A549 (cell line): ENCODE data around the gene MLPH. TPM values are rescaled to one million over a fixed set of nuclear protein-coding genes. Genes with fewer than 3 reads are reported as not detected.

Experiments used
- ATAC-seq, 2 experiments: fragments of 200-7000 bp in 1 of 2; fragments of >200 bp in 1 of 2; cut with Nextera tagmentation in 1 of 2; cut with Tn5 transposase in 1 of 2; 3 replicates each; pipeline versions ENCODE4 v1.8.0 to v1.9.1; 2018 to 2020; ENCODE audit warnings: mild to moderate bottlenecking in 1 of 2, moderate library complexity in 1 of 2
- CTCF ChIA-PET: fragments of 300-600 bp; sonication (Branson Sonifier 250); formaldehyde crosslinking; extraction: SDS; loops from one replicate; lab custom pipeline; 2021; ENCODE audit warnings: antibody characterized with exemption, inconsistent platforms; lab: Yijun Ruan, JAX
- POLR2A ChIA-PET: fragments of 350-600 bp; formaldehyde crosslinking; extraction: SDS; loops from one replicate; lab custom pipeline; 2021; ENCODE audit warnings: antibody characterized with exemption, inconsistent platforms; lab: Yijun Ruan, JAX
- DNase-seq, 2 experiments: peaks; one replicate each; pipeline versions ENCODE4 v3.0.0 to v3.0.0-alpha.2; 2011 to 2016; ENCODE audit warnings: low read depth in 1 of 2, low spot score in 1 of 2
- FAIRE-seq: peaks from 2 replicates; lab custom pipeline; 2011; peaks lifted over from hg19 to GRCh38; lab: Jason Lieb, UNC
- H3K27ac ChIP-seq, 2 experiments: fragments of >200 bp; sonication (Bioruptor Twin); formaldehyde crosslinking; 3 replicates each; pipeline ENCODE4 v1.5.1; 2016 to 2017
- H3K4me1 ChIP-seq: fragments of >200 bp; sonication (Bioruptor Twin); formaldehyde crosslinking; 3 replicates; pipeline ENCODE4 v1.6.1; 2016
- H3K4me2 ChIP-seq: fragments of >200 bp; sonication (Bioruptor Twin); formaldehyde crosslinking; 3 replicates; pipeline ENCODE4 v1.6.1; 2016
- H3K4me3 ChIP-seq: fragments of >200 bp; sonication (Bioruptor Twin); formaldehyde crosslinking; 3 replicates; pipeline ENCODE4 v1.5.1; 2016
- H3K9me3 ChIP-seq: fragments of >200 bp; sonication (Bioruptor Twin); formaldehyde crosslinking; 3 replicates; pipeline ENCODE4 v1.6.1; 2016
- EHF ChIP-seq: fragments of 250-450 bp; sonication (Bioruptor Pico); IDR thresholded peaks from 2 replicates; pipeline ENCODE4 v1.5.0; 2020; ENCODE audit warnings: mild to moderate bottlenecking
- EHMT2 ChIP-seq: fragments of 200-600 bp; sonication (generic); IDR thresholded peaks from 2 replicates; pipeline ENCODE4 v1.6.1; 2016; ENCODE audit warnings: antibody characterized with exemption, low read depth, mild to moderate bottlenecking, moderate library complexity
- EP300 ChIP-seq, 2 experiments: fragments of >200 bp; sonication (Bioruptor Twin); formaldehyde crosslinking; IDR thresholded peaks; 2 replicates in 1 of 2; 3 replicates in 1 of 2; pipeline ENCODE4 v1.6.1; 2016 to 2017
- FOSL2 ChIP-seq, 2 experiments: fragments of 450-650 bp in 1 of 2; fragments of >200 bp in 1 of 2; sonication (Bioruptor Twin) in 1 of 2; formaldehyde crosslinking; IDR thresholded peaks; 2 replicates each; pipeline versions ENCODE4 v1.5.0 to v1.6.1; 2016 to 2020; ENCODE audit warnings: mild to moderate bottlenecking in 1 of 2, moderate library complexity in 1 of 2
- FOXS1 ChIP-seq: fragments of 250-450 bp; sonication (Bioruptor Pico); IDR thresholded peaks from 2 replicates; pipeline ENCODE4 v1.5.0; 2020; ENCODE audit warnings: mild to moderate bottlenecking, moderate library complexity
- GATA3 ChIP-seq: IDR thresholded peaks from 2 replicates; pipeline ENCODE4 v1.6.1; 2012; ENCODE audit warnings: borderline replicate concordance
- HDAC2 ChIP-seq: fragments of 200-600 bp; sonication (generic); IDR thresholded peaks from 2 replicates; pipeline ENCODE4 v1.6.1; 2016
- HEYL ChIP-seq: fragments of 250-450 bp; sonication (Bioruptor Pico); IDR thresholded peaks from 2 replicates; pipeline ENCODE4 v1.8.0; 2021; ENCODE audit warnings: mild to moderate bottlenecking, moderate library complexity
- HOXA7 ChIP-seq: fragments of 250-450 bp; sonication (Bioruptor Pico); IDR thresholded peaks from 2 replicates; pipeline ENCODE4 v1.5.0; 2020; ENCODE audit warnings: mild to moderate bottlenecking, moderate library complexity
- JUNB ChIP-seq: fragments of >200 bp; sonication (Bioruptor Twin); formaldehyde crosslinking; IDR thresholded peaks from 2 replicates; pipeline ENCODE4 v1.6.1; 2016
- MAFK ChIP-seq: fragments of 450-650 bp; IDR thresholded peaks from 2 replicates; pipeline ENCODE4 v1.6.1; 2014; ENCODE audit not compliant: partially characterized antibody
- MYC ChIP-seq: IDR thresholded peaks from 2 replicates; pipeline ENCODE4 v1.6.1; 2012; ENCODE audit warnings: mild to moderate bottlenecking, inconsistent platforms, low read length, improper control_type of control experiment, borderline replicate concordance
- NFE2L2 ChIP-seq: fragments of 150-350 bp; conservative IDR thresholded peaks from 2 replicates; pipeline ENCODE4 v1.6.1; 2014; ENCODE audit warnings: low read length
- NPAS2 ChIP-seq: fragments of 250-450 bp; sonication (Bioruptor Pico); IDR thresholded peaks from 2 replicates; pipeline ENCODE4 v1.8.0; 2022; ENCODE audit warnings: mild to moderate bottlenecking, moderate library complexity, borderline replicate concordance
- PHF8 ChIP-seq: fragments of 200-600 bp; sonication (generic); IDR thresholded peaks from 2 replicates; pipeline ENCODE4 v1.6.1; 2016; ENCODE audit warnings: low read depth, mild to moderate bottlenecking, antibody characterized with exemption, moderate library complexity, borderline replicate concordance
- POLR2A ChIP-seq: IDR thresholded peaks from 2 replicates; pipeline ENCODE4 v1.6.1; 2012; ENCODE audit warnings: mild to moderate bottlenecking, low read length
- RAD21 ChIP-seq, 2 experiments: fragments of >200 bp in 1 of 2; sonication (Bioruptor Twin) in 1 of 2; formaldehyde crosslinking in 1 of 2; IDR thresholded peaks in 1 of 2; conservative IDR thresholded peaks in 1 of 2; 2 replicates in 1 of 2; 3 replicates in 1 of 2; pipeline ENCODE4 v1.6.1; 2012 to 2018; ENCODE audit warnings: inconsistent platforms in 1 of 2
- RARB ChIP-seq: fragments of 250-450 bp; sonication (Bioruptor Pico); IDR thresholded peaks from 2 replicates; pipeline ENCODE4 v1.8.0; 2021; ENCODE audit warnings: mild to moderate bottlenecking, moderate library complexity
- RCOR1 ChIP-seq: fragments of 150-350 bp; IDR thresholded peaks from 2 replicates; pipeline ENCODE4 v1.6.1; 2014; ENCODE audit warnings: antibody characterized with exemption, low read length, low read depth
- RNF2 ChIP-seq: fragments of 200-600 bp; sonication (generic); IDR thresholded peaks from 2 replicates; pipeline ENCODE4 v1.6.1; 2016; ENCODE audit warnings: low read depth, mild to moderate bottlenecking, antibody characterized with exemption, moderate library complexity, borderline replicate concordance
- ZC3H11A ChIP-seq: fragments of 450-650 bp; IDR thresholded peaks from 2 replicates; pipeline ENCODE4 v1.6.1; 2014; ENCODE audit warnings: antibody characterized with exemption, mild to moderate bottlenecking
- ZFP36 ChIP-seq: fragments of 450-650 bp; IDR thresholded peaks from 2 replicates; pipeline ENCODE4 v1.6.1; 2014; ENCODE audit warnings: borderline replicate concordance; ENCODE audit not compliant: partially characterized antibody
- ZNF302 ChIP-seq: fragments of 250-450 bp; sonication (Bioruptor Pico); IDR thresholded peaks from 2 replicates; pipeline ENCODE4 v1.9.0; 2021; ENCODE audit warnings: inconsistent platforms, mild to moderate bottlenecking, moderate library complexity
- ZSCAN20 ChIP-seq: fragments of 250-450 bp; sonication (Bioruptor Pico); IDR thresholded peaks from 2 replicates; pipeline ENCODE4 v1.8.0; 2022; ENCODE audit warnings: mild to moderate bottlenecking, moderate library complexity
- whole genome bisulfite sequencing: methylation state at CpG from one replicate; pipeline ENCODE4 v1.1.6; 2017; ENCODE audit errors: missing lambda C conversion rate; 5-methylcytosine and 5-hydroxymethylcytosine counted together
- polyA plus RNA-seq, 4 experiments: library from polyadenylated mRNA; depleted of rRNA in 3 of 4; stranded (reverse); fragments of >200 nt; fragmentation: RNase III in 1 of 4; extraction: RNeasy Plus Mini Kit Qiagen cat#74134 plus additional on column Dnase treatment in 1 of 4; gene quantifications; 2 replicates in 3 of 4; 3 replicates in 1 of 4; pipeline ENCODE4 v1.2.3, GENCODE V29; 2011 to 2017
- TF ChIP-seq, protein P1 (sequence below): IDR thresholded peaks from 2 replicates; pipeline ENCODE4 v1.6.1; 2012
- TF ChIP-seq, protein P2 (sequence below): fragments of 250-450 bp; sonication (Bioruptor Pico); IDR thresholded peaks from 2 replicates; pipeline ENCODE4 v1.5.0; 2021; ENCODE audit warnings: mild to moderate bottlenecking, moderate library complexity, borderline replicate concordance
- TF ChIP-seq, protein P3 (sequence below): IDR thresholded peaks from 2 replicates; pipeline ENCODE4 v1.6.1; 2012
- TF ChIP-seq, protein P4 (sequence below): fragments of 250-450 bp; sonication (Bioruptor Pico); IDR thresholded peaks from 2 replicates; pipeline ENCODE4 v1.5.0; 2020; ENCODE audit warnings: low read depth, mild to moderate bottlenecking, moderate library complexity
- TF ChIP-seq, protein P5 (sequence below): fragments of 150-350 bp; IDR thresholded peaks from 2 replicates; pipeline ENCODE4 v1.6.1; 2014; ENCODE audit warnings: low read depth, mild to moderate bottlenecking, low read length
- TF ChIP-seq, protein P6 (sequence below): fragments of 200-600 bp; sonication (generic); IDR thresholded peaks from 2 replicates; pipeline ENCODE4 v1.6.1; 2016; ENCODE audit warnings: antibody characterized with exemption, mild to moderate bottlenecking, moderate library complexity

Gene MLPH
- polyA plus RNA-seq, 2 of the 4 experiments (the other 2 are of a cell fraction): 218 to 350 TPM

DNA sequence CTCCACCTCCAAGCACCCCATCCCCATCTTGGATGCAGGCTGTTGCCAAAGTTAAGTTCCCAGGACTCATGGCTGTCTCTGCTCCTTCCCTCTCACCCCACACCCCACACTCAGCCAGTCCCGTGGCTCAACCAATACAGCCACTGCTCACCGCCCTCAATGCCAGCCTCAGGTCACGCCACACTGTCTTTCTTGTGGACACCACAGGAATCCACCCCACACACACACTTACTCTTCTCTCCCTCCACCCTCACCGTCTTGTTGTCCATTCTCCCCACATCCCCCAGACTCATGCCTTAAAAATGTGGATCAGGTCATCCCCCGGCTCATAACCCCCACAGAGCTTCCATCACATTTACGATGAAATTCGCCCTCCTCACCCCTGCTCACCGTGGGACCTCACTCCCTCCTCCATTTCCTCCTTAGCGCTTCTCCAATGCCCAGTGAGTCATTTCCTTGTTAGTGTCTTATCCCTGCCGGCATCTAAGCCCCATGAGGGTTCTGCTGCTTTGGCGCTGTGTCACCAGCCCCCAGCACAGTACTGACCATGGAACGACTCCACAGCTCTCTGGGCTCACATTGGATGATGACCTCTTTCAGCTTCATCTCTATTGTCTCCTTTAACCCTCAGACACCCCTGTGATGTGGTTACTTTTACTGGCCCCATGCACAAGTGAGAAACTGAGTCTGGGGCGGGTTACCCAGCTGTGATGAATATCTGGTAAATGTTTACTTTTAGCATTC lies 13.8 kb downstream of the MLPH start:
- DNase-seq (peak; percentile 96 to 99), FAIRE-seq (peak; percentile 79), ATAC-seq (peak; percentile 85 to 86)
- ChIA-PET CTCF (interaction anchor here (0.9 to 7.2 kb wide), 10 partner anchors 9 to 407 kb away, joined by 3 to 62 read pairs (median 15); partner anchors contain the start of gene MLPH), POLR2A (interaction anchor here (1.2 to 3.9 kb wide), 7 partner anchors 9 to 71 kb away, joined by 3 to 57 read pairs (median 5); partner anchors contain the start of gene MLPH)
- Histone ChIP-seq H3K4me3 (peak overlapping the region; percentile 21; the same call in 1 of the 3 replicates), H3K4me2 (peak overlapping the region; percentile 72), H3K9me3 (no peaks in the 10 kb centered on the region), H3K27ac (peak overlapping the region; percentile 97 to 98), H3K4me1 (peaks cover 94% of the 10 kb centered on the region)
- WGBS: 2% methylated on average over 13 of the region's 13 CpGs
- TF ChIP-seq MYC (no peak), EP300 (IDR thresholded peaks at IDR 0.05) (peak; percentile 99 to 100), ZSCAN20 (CRISPR knock-in tag) (no peak; the same call in 1 of the 2 replicates), FOXS1 (CRISPR knock-in tag) (peak; percentile 58; the same call in 1 of the 2 replicates), NFE2L2 (no peak), NPAS2 (CRISPR knock-in tag) (peak; percentile 50; the same call in 1 of the 2 replicates), RAD21 (conservative IDR thresholded peaks at IDR 0.05 in 1 of 2, IDR thresholded peaks at IDR 0.05 in 1 of 2) (peak; percentile 16 to 52; a peak in 3 of 5 replicates), JUNB (peak; percentile 98), EHF (CRISPR knock-in tag) (peak; percentile 51; the same call in 1 of the 2 replicates), ZFP36 (no peak), HOXA7 (CRISPR knock-in tag) (peak; percentile 72; the same call in 1 of the 2 replicates), EHMT2 (no peak), POLR2A (no peak), MAFK (peak; percentile 49), HDAC2 (no peak), RNF2 (no peak), ZC3H11A (no peak), PHF8 (no peak), RARB (CRISPR knock-in tag) (peak; percentile 96), RCOR1 (no peak), ZNF302 (CRISPR knock-in tag) (no peak), FOSL2 (IDR thresholded peaks at IDR 0.05) (peak; percentile 99), FOSL2 (CRISPR knock-in tag; IDR thresholded peaks at IDR 0.05) (peak; percentile 99), GATA3 (peak; percentile 100), HEYL (peak; percentile 86)
- TF ChIP-seq, protein P1, sequence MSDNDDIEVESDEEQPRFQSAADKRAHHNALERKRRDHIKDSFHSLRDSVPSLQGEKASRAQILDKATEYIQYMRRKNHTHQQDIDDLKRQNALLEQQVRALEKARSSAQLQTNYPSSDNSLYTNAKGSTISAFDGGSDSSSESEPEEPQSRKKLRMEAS: peak; percentile 96
- TF ChIP-seq, protein P2, sequence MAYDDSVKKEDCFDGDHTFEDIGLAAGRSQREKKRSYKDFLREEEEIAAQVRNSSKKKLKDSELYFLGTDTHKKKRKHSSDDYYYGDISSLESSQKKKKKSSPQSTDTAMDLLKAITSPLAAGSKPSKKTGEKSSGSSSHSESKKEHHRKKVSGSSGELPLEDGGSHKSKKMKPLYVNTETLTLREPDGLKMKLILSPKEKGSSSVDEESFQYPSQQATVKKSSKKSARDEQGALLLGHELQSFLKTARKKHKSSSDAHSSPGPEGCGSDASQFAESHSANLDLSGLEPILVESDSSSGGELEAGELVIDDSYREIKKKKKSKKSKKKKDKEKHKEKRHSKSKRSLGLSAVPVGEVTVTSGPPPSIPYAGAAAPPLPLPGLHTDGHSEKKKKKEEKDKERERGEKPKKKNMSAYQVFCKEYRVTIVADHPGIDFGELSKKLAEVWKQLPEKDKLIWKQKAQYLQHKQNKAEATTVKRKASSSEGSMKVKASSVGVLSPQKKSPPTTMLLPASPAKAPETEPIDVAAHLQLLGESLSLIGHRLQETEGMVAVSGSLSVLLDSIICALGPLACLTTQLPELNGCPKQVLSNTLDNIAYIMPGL (CRISPR knock-in tag): peak; percentile 59; the same call in 1 of the 2 replicates
- TF ChIP-seq, protein P3, sequence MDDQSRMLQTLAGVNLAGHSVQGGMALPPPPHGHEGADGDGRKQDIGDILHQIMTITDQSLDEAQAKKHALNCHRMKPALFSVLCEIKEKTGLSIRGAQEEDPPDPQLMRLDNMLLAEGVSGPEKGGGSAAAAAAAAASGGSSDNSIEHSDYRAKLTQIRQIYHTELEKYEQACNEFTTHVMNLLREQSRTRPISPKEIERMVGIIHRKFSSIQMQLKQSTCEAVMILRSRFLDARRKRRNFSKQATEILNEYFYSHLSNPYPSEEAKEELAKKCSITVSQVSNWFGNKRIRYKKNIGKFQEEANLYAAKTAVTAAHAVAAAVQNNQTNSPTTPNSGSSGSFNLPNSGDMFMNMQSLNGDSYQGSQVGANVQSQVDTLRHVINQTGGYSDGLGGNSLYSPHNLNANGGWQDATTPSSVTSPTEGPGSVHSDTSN: peak; percentile 84
- TF ChIP-seq, protein P4, sequence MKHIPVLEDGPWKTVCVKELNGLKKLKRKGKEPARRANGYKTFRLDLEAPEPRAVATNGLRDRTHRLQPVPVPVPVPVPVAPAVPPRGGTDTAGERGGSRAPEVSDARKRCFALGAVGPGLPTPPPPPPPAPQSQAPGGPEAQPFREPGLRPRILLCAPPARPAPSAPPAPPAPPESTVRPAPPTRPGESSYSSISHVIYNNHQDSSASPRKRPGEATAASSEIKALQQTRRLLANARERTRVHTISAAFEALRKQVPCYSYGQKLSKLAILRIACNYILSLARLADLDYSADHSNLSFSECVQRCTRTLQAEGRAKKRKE (CRISPR knock-in tag): peak; percentile 73
- TF ChIP-seq, protein P5, sequence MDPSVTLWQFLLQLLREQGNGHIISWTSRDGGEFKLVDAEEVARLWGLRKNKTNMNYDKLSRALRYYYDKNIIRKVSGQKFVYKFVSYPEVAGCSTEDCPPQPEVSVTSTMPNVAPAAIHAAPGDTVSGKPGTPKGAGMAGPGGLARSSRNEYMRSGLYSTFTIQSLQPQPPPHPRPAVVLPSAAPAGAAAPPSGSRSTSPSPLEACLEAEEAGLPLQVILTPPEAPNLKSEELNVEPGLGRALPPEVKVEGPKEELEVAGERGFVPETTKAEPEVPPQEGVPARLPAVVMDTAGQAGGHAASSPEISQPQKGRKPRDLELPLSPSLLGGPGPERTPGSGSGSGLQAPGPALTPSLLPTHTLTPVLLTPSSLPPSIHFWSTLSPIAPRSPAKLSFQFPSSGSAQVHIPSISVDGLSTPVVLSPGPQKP: no peak
- TF ChIP-seq, protein P6, sequence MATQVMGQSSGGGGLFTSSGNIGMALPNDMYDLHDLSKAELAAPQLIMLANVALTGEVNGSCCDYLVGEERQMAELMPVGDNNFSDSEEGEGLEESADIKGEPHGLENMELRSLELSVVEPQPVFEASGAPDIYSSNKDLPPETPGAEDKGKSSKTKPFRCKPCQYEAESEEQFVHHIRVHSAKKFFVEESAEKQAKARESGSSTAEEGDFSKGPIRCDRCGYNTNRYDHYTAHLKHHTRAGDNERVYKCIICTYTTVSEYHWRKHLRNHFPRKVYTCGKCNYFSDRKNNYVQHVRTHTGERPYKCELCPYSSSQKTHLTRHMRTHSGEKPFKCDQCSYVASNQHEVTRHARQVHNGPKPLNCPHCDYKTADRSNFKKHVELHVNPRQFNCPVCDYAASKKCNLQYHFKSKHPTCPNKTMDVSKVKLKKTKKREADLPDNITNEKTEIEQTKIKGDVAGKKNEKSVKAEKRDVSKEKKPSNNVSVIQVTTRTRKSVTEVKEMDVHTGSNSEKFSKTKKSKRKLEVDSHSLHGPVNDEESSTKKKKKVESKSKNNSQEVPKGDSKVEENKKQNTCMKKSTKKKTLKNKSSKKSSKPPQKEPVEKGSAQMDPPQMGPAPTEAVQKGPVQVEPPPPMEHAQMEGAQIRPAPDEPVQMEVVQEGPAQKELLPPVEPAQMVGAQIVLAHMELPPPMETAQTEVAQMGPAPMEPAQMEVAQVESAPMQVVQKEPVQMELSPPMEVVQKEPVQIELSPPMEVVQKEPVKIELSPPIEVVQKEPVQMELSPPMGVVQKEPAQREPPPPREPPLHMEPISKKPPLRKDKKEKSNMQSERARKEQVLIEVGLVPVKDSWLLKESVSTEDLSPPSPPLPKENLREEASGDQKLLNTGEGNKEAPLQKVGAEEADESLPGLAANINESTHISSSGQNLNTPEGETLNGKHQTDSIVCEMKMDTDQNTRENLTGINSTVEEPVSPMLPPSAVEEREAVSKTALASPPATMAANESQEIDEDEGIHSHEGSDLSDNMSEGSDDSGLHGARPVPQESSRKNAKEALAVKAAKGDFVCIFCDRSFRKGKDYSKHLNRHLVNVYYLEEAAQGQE: no peak
